ENCODE results near the gene DNMT1. TPM values are rescaled to one million over a fixed set of nuclear protein-coding genes. Genes with fewer than 3 reads are reported as not detected.

Gene DNMT1
- 38.0 and 90.2 TPM in 2 replicates for total RNA-seq

GRCh38 chr19:10194500-10195198 lies at the start of gene DNMT1:
Gene DNMT1, minus strand, starts transcription at chr19:10194953. Its CDS starts 54 bp downstream, at chr19:10194899.

GRCh38 chr19:10230861-10231611 lies 36.3 kb upstream of the DNMT1 start, which contains the start of gene S1PR2:
Gene S1PR2, minus strand, starts transcription at chr19:10231331. Its CDS starts 6,426 bp downstream, at chr19:10224905.

GRCh38 chr19:10111405-10111811 lies 83.3 kb downstream of the DNMT1 start, which contains the start of gene P2RY11:
Gene P2RY11, plus strand, starts transcription at chr19:10111693. Its CDS starts 29 bp downstream, at chr19:10111722.

GRCh38 chr19:10106100-10106936 lies 88.4 kb downstream of the DNMT1 start, which contains the start of gene PPAN:
Gene PPAN, plus strand, starts transcription at chr19:10106362. Its CDS starts 33 bp downstream, at chr19:10106395.

GRCh38 chr19:10085641-10086590 lies 108.8 kb downstream of the DNMT1 start, which contains the start of gene SHFL:
Gene SHFL, plus strand, starts transcription at chr19:10086317. Its CDS starts 111 bp downstream, at chr19:10086428.

Other genes with a start within 250 kb of the DNMT1 start
- 1.5 and 4.8 TPM in 2 replicates for gene COL5A3, start 184.4 kb downstream of the DNMT1 start, total RNA-seq
- gene RDH8, start 181.5 kb downstream of the DNMT1 start, total RNA-seq, result not detected in 2 replicates
- 18.2 and 20.1 TPM in 2 replicates for gene SHFL, start 108.6 kb downstream of the DNMT1 start, total RNA-seq
- not detected in 2 replicates for gene ANGPTL6, start 92.3 kb downstream of the DNMT1 start, total RNA-seq
- gene PPAN, start 88.6 kb downstream of the DNMT1 start, total RNA-seq, result 27.4 and 42.7 TPM in 2 replicates
- gene P2RY11, start 83.3 kb downstream of the DNMT1 start, total RNA-seq, result 3.0 and 3.9 TPM in 2 replicates
- gene EIF3G, start 75.1 kb downstream of the DNMT1 start, total RNA-seq, result 318 and 322 TPM in 2 replicates
- gene S1PR2, start 36.4 kb upstream of the DNMT1 start, total RNA-seq, result 11.2 and 12.2 TPM in 2 replicates
- 22.2 and 27.1 TPM in 2 replicates for gene MRPL4, start 57.3 kb upstream of the DNMT1 start, total RNA-seq
- gene ICAM1, start 76.2 kb upstream of the DNMT1 start, total RNA-seq, result 4.8 and 5.6 TPM in 2 replicates
- gene ICAM4, start 92.0 kb upstream of the DNMT1 start, total RNA-seq, result 0.33 and 0.75 TPM in 2 replicates
- 1.8 and 4.6 TPM in 2 replicates for gene ICAM5, start 95.0 kb upstream of the DNMT1 start, total RNA-seq
- gene ZGLP1, start 114.9 kb upstream of the DNMT1 start, total RNA-seq, result 0.22 and 0.87 TPM in 2 replicates
- 18.2 and 28.6 TPM in 2 replicates for gene FDX2, start 121.1 kb upstream of the DNMT1 start, total RNA-seq
- 16.1 and 17.5 TPM in 2 replicates for gene RAVER1, start 138.6 kb upstream of the DNMT1 start, total RNA-seq
- gene ICAM3, start 144.7 kb upstream of the DNMT1 start, total RNA-seq, result 5.1 and 9.6 TPM in 2 replicates
- gene TYK2, start 185.6 kb upstream of the DNMT1 start, total RNA-seq, result 80.7 and 101 TPM in 2 replicates
- gene CDC37, start 208.6 kb upstream of the DNMT1 start, total RNA-seq, result 214 and 295 TPM in 2 replicates
- gene PDE4A, start 225.6 kb upstream of the DNMT1 start, total RNA-seq, result 3.7 and 5.6 TPM in 2 replicates